H9 (cell line): ENCODE results near the gene LHFPL6. TPM values are rescaled to one million over a fixed set of nuclear protein-coding genes. Genes with fewer than 3 reads are reported as not detected.

Source experiments
- DNase-seq: peaks from one replicate; pipeline ENCODE4 v3.0.0-alpha.2; 2017
- H2AFZ ChIP-seq: one replicate; pipeline ENCODE4 v1.6.1; 2013; ENCODE audit warnings: mild to moderate bottlenecking, low read length, control low read depth, moderate library complexity
- H2AK5ac ChIP-seq: 2 replicates; pipeline ENCODE4 v1.6.1; 2013; ENCODE audit warnings: low read length, control low read depth, mixed read lengths; ENCODE audit not compliant: insufficient read length
- H2BK120ac ChIP-seq: one replicate; pipeline ENCODE4 v1.6.1; 2013; ENCODE audit warnings: low read depth, mild to moderate bottlenecking, low read length, control low read depth, inconsistent platforms; ENCODE audit not compliant: poor library complexity, severe bottlenecking
- H2BK12ac ChIP-seq: 2 replicates; pipeline ENCODE4 v1.6.1; 2013; ENCODE audit warnings: low read length, control low read depth, mixed read lengths, low read depth; ENCODE audit not compliant: insufficient read length
- H2BK15ac ChIP-seq: 2 replicates; pipeline ENCODE4 v1.6.1; 2013; ENCODE audit warnings: low read depth, low read length, control low read depth
- H2BK20ac ChIP-seq: one replicate; pipeline ENCODE4 v1.6.1; 2013; ENCODE audit warnings: low read depth, mild to moderate bottlenecking, low read length, control low read depth, inconsistent platforms; ENCODE audit not compliant: poor library complexity, severe bottlenecking
- H2BK5ac ChIP-seq: 2 replicates; pipeline ENCODE4 v1.6.1; 2013; ENCODE audit warnings: low read length, control low read depth, mixed read lengths; ENCODE audit not compliant: insufficient read length
- H3K14ac ChIP-seq: 2 replicates; pipeline ENCODE4 v1.6.1; 2013; ENCODE audit warnings: low read length, control low read depth; ENCODE audit not compliant: insufficient read depth
- H3K18ac ChIP-seq: 2 replicates; pipeline ENCODE4 v1.6.1; 2013; ENCODE audit warnings: low read depth, mild to moderate bottlenecking, mixed read lengths, low read length, control low read depth; ENCODE audit not compliant: insufficient read length
- H3K23ac ChIP-seq: 2 replicates; pipeline ENCODE4 v1.6.1; 2013; ENCODE audit warnings: low read length, control low read depth, mixed read lengths, low read depth; ENCODE audit not compliant: insufficient read length
- H3K23me2 ChIP-seq: 2 replicates; pipeline ENCODE4 v1.6.1; 2013; ENCODE audit warnings: low read depth, mild to moderate bottlenecking, mixed read lengths, low read length, control low read depth; ENCODE audit not compliant: insufficient read length, poor library complexity, severe bottlenecking
- H3K27ac ChIP-seq: 2 replicates; pipeline ENCODE4 v1.5.1; 2013; ENCODE audit warnings: low read length, control low read depth, mixed read lengths, low read depth; ENCODE audit not compliant: insufficient read length
- H3K27me3 ChIP-seq: 2 replicates; pipeline ENCODE4 v1.6.1; 2013; ENCODE audit warnings: low read length, control low read depth, inconsistent platforms; ENCODE audit not compliant: insufficient read depth
- H3K4ac ChIP-seq: 2 replicates; pipeline ENCODE4 v1.6.1; 2013; ENCODE audit warnings: low read depth, mild to moderate bottlenecking, control low read depth, inconsistent platforms, low read length, moderate library complexity
- H3K4me1 ChIP-seq: 2 replicates; pipeline ENCODE4 v1.6.1; 2013; ENCODE audit warnings: low read length, control low read depth, inconsistent platforms; ENCODE audit not compliant: insufficient read depth
- H3K4me2 ChIP-seq: 2 replicates; pipeline ENCODE4 v1.6.1; 2013; ENCODE audit warnings: low read length, control low read depth, mixed read lengths; ENCODE audit not compliant: insufficient read length, insufficient read depth
- H3K56ac ChIP-seq: 2 replicates; pipeline ENCODE4 v1.6.1; 2013; ENCODE audit warnings: low read depth, mild to moderate bottlenecking, mixed read lengths, low read length, control low read depth; ENCODE audit not compliant: insufficient read length
- H3K79me1 ChIP-seq: 2 replicates; pipeline ENCODE4 v1.6.1; 2013; ENCODE audit warnings: low read depth, mild to moderate bottlenecking, moderate library complexity, low read length, control low read depth, inconsistent platforms; ENCODE audit not compliant: insufficient read depth, poor library complexity, severe bottlenecking
- H3K79me2 ChIP-seq: 2 replicates; pipeline ENCODE4 v1.6.1; 2013; ENCODE audit warnings: low read length, control low read depth, inconsistent platforms; ENCODE audit not compliant: insufficient read depth
- H3K9ac ChIP-seq: 2 replicates; pipeline ENCODE4 v1.6.1; 2013; ENCODE audit warnings: low read length, control low read depth, mixed read lengths; ENCODE audit not compliant: insufficient read length; ENCODE audit errors: extremely low read depth
- H3K9me3 ChIP-seq: one replicate; pipeline ENCODE4 v1.6.1; 2013; ENCODE audit warnings: low read depth, low read length, inconsistent platforms; ENCODE audit not compliant: control insufficient read depth
- H3T11ph ChIP-seq: one replicate; pipeline ENCODE4 v1.6.1; 2013; ENCODE audit warnings: mild to moderate bottlenecking, low read length, control low read depth, inconsistent platforms
- H4K20me1 ChIP-seq: one replicate; pipeline ENCODE4 v1.6.1; 2013; ENCODE audit not compliant: control insufficient read depth, insufficient read length, insufficient read depth
- H4K5ac ChIP-seq: 2 replicates; pipeline ENCODE4 v1.6.1; 2013; ENCODE audit warnings: low read depth, mild to moderate bottlenecking, mixed read lengths, low read length, control low read depth; ENCODE audit not compliant: insufficient read length
- H4K8ac ChIP-seq: replicated peaks from 2 replicates; pipeline ENCODE4 v1.6.1; 2013; ENCODE audit warnings: low read length, control low read depth, mixed read lengths, low read depth; ENCODE audit not compliant: insufficient read length
- H4K91ac ChIP-seq: 2 replicates; pipeline ENCODE4 v1.6.1; 2013; ENCODE audit warnings: low read depth, mild to moderate bottlenecking, moderate library complexity, mixed read lengths, low read length, control low read depth; ENCODE audit not compliant: insufficient read length
- H3K27ac Mint-ChIP-seq, 3 experiments: 2 replicates in 2 of 3; 3 replicates in 1 of 3; pipeline ENCODE4 v1.8.0; 2020 to 2021; ENCODE audit warnings: mixed read lengths in 3 of 3, mild to moderate bottlenecking in 1 of 3, moderate library complexity in 1 of 3
- H3K27me3 Mint-ChIP-seq: 2 replicates; pipeline ENCODE4 v1.8.0; 2021; ENCODE audit warnings: low read depth, mild to moderate bottlenecking, moderate library complexity, mixed read lengths
- H3K36me3 Mint-ChIP-seq, 3 experiments: 2 replicates in 2 of 3; 3 replicates in 1 of 3; pipeline ENCODE4 v1.8.0; 2020 to 2021; ENCODE audit warnings: low read depth in 3 of 3, mixed read lengths in 3 of 3; ENCODE audit not compliant: insufficient read depth in 1 of 3
- H3K4me1 Mint-ChIP-seq, 2 experiments: 2 replicates each; pipeline ENCODE4 v1.8.0; 2020; ENCODE audit warnings: mixed read lengths in 2 of 2
- H3K4me3 Mint-ChIP-seq, 2 experiments: 2 replicates in 1 of 2; 3 replicates in 1 of 2; pipeline ENCODE4 v1.8.0; 2020 to 2021; ENCODE audit warnings: mild to moderate bottlenecking in 2 of 2, mixed read lengths in 2 of 2, moderate library complexity in 1 of 2
- H3K9me3 Mint-ChIP-seq, 2 experiments: 2 replicates in 1 of 2; 3 replicates in 1 of 2; pipeline ENCODE4 v1.8.0; 2020; ENCODE audit warnings: mild to moderate bottlenecking in 2 of 2, mixed read lengths in 2 of 2, moderate library complexity in 1 of 2
- WGBS: extraction: QIAGEN DNeasy Blood & Tissue Kit; methylation state at CpG from one replicate; pipeline ENCODE4 v1.1.7; 2013; ENCODE audit warnings: missing lambda C conversion rate, low lambda C conversion rate, mixed read lengths; ENCODE audit not compliant: insufficient read length; ENCODE audit errors: extremely low coverage; 5-methylcytosine and 5-hydroxymethylcytosine counted together
- total RNA-seq: library from RNA; stranded (reverse); gene quantifications from 2 replicates; pipeline ENCODE4 v1.2.1, GENCODE V29; 2021
- TF ChIP-seq, protein P1 (sequence below): fragments of 200-600 bp; sonication (generic); conservative IDR thresholded peaks from 3 replicates; pipeline ENCODE4 v1.8.0; 2021; ENCODE audit warnings: antibody characterized with exemption, mild to moderate bottlenecking

Gene LHFPL6
- total RNA-seq, 1 experiment from 2014 or later, result 3.5 TPM

DNA sequence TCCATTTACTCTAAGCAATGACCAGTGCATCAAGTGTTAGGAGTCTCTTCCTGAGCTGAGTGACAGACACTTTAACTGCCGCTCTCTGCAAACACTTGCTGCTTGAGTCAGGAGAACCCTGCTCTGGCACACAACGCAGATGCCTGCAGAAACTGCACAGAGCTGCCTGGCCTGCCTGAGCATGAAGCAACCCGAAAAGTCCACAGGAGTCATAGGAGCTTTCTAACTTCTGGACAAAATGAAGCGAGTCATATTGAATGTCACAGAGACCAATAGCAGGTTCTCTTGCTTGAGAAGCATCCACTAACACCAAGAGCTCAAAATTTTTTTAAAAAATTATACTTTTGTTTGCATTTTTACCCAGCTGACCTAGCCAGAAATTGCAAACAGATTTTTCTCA, 232.4 kb downstream of the LHFPL6 start:
- no peak overlapping the region for H2BK5ac ChIP-seq
- H3K9ac ChIP-seq, result no peak overlapping the region
- H4K8ac ChIP-seq, result no peak overlapping the region
- H3T11ph ChIP-seq, result no peak overlapping the region
- no peaks in the 10 kb centered on the region for H3K9me3 ChIP-seq
- no peak overlapping the region for H2BK120ac ChIP-seq
- H3K23ac ChIP-seq, result no peak overlapping the region
- no CpG with 5 or more reads among the region's 4 CpGs for WGBS
- no peak overlapping the region for H3K56ac ChIP-seq
- no peak overlapping the region for H3K14ac ChIP-seq
- no peak overlapping the region for H2AK5ac ChIP-seq
- no peak overlapping the region for H4K5ac ChIP-seq
- no peak overlapping the region for H3K27ac ChIP-seq
- no peaks in the 10 kb centered on the region for H3K27me3 ChIP-seq
- no peaks in the 10 kb centered on the region for H3K23me2 ChIP-seq
- H2BK12ac ChIP-seq, result no peak overlapping the region
- H3K4me3 Mint-ChIP-seq, result no peak overlapping the region
- no peaks in the 10 kb centered on the region for H4K20me1 ChIP-seq
- no peak overlapping the region for H3K18ac ChIP-seq
- H3K79me1 ChIP-seq, result no peaks in the 10 kb centered on the region
- H3K79me2 ChIP-seq, result no peaks in the 10 kb centered on the region
- H3K4me1 Mint-ChIP-seq, result peaks cover 2 to 4% of the 10 kb centered on the region in 2 experiments; a peak in 2 of 4 replicates
- no peaks in the 10 kb centered on the region for H3K4me1 ChIP-seq
- no peak overlapping the region for H3K4me2 ChIP-seq
- H3K27me3 Mint-ChIP-seq, result peaks cover 100% of the 10 kb centered on the region
- H3K36me3 Mint-ChIP-seq, result no peaks in the 10 kb centered on the region
- no peak overlapping the region for H2BK20ac ChIP-seq
- H3K4ac ChIP-seq, result no peak overlapping the region
- no peak for DNase-seq
- TF ChIP-seq, protein P1, sequence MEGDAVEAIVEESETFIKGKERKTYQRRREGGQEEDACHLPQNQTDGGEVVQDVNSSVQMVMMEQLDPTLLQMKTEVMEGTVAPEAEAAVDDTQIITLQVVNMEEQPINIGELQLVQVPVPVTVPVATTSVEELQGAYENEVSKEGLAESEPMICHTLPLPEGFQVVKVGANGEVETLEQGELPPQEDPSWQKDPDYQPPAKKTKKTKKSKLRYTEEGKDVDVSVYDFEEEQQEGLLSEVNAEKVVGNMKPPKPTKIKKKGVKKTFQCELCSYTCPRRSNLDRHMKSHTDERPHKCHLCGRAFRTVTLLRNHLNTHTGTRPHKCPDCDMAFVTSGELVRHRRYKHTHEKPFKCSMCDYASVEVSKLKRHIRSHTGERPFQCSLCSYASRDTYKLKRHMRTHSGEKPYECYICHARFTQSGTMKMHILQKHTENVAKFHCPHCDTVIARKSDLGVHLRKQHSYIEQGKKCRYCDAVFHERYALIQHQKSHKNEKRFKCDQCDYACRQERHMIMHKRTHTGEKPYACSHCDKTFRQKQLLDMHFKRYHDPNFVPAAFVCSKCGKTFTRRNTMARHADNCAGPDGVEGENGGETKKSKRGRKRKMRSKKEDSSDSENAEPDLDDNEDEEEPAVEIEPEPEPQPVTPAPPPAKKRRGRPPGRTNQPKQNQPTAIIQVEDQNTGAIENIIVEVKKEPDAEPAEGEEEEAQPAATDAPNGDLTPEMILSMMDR, result no peak
- H4K91ac ChIP-seq, result no peak overlapping the region
- H3K9me3 Mint-ChIP-seq, result no peaks in the 10 kb centered on the region
- no peak overlapping the region for H2AFZ ChIP-seq
- H2BK15ac ChIP-seq, result no peak overlapping the region
- no peak overlapping the region for H3K27ac Mint-ChIP-seq
